HG03108 (cell line): ENCODE data around the gene SURF4.

ENCODE experiments used
- ATAC-seq: cut with Tn5 transposase; IDR thresholded peaks from one replicate; pipeline ENCODE4 v1.9.1; 2021; ENCODE audit warnings: moderate library complexity; ENCODE audit not compliant: unreplicated experiment

SURF4 gene

DNA sequence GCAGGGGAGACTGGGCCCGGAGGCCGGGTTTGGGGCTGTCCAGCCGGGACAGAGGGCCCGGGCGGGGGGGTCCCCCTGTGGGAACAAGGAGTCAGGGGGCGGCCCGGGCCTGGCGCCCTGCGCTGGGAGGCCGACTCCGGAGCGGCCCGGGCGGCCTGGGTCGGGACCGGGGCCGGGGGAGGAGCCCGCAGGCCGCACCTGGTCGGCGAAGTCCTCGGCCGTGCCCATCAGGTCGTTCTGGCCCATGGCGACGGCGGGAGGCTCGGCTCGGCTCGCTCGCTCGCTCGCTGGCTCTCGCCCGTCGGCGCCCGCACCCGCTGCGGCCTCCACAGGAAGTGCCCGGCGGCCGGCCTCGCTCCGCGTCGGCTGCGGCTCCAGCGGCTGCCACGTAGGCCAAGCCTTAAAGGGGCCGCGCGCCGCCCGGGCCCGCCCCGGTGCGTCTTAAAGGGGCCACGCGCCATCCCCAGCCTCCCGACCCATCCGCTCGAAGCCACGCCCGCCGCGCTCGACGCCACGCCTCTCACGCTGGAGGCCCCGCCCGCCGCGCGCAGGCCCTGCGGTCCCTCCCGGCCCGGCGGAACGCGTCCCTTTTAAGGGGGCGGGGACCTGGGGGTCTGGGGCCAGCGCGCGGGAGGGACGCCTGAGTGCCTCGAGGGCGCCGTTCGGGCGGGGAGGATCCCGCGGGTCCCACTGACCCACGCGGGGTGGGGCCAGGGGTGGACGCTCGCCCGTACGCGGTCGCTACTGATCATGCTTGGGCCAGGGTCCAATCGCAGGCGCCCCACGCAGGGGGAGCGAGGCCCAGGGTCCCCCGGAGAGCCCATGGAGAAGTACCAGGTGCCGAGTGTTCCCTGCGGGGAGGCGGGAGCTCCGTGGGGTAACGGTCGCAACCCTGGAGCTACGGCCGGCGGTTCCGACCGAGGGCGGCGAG lies at the start of gene SURF4, which contains the start of gene STKLD1:
Gene SURF4, minus strand, starts transcription at position 337 of the 931 bp plus-strand sequence. Its CDS starts 91 bp downstream, at position 246.
Gene STKLD1, plus strand, starts transcription at position 643 of the 931 bp plus-strand sequence. Its CDS starts 108 bp downstream, at position 751.
- ATAC-seq = peak; percentile 84

DNA sequence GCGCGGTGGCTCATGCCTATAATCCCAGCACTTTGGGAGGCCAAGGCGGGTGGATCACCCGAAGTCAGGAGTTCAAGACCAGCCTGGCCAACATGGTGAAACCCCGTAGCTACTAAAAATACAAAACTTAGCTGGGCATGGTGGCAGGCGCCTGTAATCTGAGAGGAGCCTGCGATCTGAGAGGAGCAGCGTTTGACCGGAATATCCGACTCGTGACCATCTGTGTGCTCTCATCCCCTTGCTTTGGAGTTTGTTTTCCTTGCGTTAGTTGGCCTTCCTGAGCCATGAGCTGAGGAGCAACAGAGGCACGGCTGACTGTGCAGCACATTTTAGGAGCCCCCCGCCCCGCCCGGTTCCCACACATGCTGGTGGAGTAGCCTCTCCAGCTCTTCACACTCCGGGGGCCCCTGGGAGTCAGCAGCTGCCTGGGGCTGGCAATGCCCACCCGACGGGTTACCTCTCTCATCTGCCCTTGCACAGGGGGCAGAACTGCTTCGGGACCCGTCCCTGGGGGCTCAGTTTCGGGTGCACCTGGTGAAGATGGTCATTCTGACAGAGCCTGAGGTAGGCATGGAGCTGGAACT lies 49.3 kb upstream of the SURF4 start:
- no peak for ATAC-seq

DNA sequence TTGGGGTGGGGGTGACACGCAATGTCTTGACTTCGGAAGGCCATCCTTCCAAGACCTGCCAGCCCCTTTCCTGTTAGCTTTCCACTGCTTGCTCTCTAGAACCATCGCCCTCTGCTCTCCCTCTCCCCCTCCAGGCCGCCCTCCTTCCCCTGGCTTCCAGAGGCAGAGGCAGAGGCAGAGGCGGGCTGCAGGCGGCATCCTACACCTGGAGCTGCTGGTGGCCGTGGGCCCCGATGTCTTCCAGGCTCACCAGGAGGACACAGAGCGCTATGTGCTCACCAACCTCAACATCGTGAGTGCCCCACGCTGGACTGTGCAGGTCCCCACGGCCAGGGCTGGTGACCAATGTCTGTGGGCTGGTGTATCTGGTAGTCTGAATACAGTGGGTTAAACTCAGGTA lies 48.3 kb upstream of the SURF4 start:
- no peak for ATAC-seq

DNA sequence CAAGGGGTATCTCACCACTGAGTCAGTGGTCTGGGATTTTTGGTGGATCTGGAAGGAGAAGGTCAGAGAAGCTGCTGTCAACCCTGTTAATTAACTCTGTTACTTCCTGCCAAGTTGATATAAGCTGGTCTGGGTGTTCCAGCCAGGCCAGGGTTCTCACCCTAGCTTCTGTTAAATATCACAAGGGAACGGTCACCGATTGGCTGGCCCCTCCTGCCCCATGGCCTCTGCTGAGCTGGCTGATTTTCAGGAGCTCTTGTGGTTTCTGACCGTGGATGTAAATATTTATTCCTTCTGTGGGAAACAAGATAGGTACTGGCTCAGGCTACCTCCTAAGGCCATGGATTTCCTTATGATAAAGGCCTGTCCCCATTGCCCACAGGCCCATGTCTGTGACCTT lies 47.4 kb upstream of the SURF4 start:
- ATAC-seq = no peak

DNA sequence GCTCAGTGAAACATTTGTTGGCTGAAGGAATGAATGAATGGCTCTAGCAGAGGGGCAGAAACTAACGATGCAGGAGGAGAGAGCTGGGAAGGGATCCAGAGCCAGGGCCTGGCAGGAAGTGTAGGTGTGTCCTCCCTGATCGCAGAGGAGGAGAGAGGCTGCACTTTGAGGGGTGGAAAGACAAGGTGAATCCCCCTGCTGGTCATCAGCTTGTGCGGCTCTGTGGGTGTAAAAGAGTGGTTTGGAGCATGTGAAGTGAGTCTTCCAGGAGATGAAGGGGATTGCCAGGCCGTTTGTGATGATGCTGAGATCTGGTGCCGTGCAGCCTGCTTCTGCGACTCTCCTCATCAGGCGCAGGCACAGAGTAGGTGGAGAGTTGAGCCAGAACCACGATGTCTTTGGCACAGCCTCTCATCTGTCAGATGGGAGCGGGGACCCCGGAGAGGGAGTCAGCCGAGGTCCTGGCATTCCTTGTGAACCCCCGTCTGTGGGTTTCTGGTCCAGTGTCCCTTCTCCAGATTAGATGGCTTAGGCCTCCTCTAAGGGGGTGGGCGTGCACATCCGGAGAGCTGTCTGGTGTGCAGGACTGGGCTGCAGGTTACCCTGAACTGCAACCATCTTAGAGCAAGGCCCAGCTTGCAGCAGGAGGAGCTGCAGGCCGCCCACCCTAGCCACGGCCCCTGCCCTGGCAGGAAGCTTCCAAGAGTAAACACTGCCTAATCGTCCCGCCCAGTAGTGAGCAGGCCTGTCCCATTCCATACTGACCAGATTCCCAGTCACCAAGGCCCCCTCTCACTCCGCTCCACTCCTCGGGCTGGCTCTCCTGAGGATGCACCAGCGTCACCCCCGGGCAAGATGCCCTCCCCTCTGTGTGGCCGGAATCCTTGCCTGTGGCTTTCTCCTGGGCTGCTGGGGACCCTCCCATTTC lies 46.0 kb upstream of the SURF4 start, which contains the start of gene ADAMTS13:
Gene ADAMTS13, plus strand, starts transcription at position 753 of the 928 bp plus-strand sequence. Its CDS starts 77 bp downstream, at position 830.
- ATAC-seq = peak; percentile 29

DNA sequence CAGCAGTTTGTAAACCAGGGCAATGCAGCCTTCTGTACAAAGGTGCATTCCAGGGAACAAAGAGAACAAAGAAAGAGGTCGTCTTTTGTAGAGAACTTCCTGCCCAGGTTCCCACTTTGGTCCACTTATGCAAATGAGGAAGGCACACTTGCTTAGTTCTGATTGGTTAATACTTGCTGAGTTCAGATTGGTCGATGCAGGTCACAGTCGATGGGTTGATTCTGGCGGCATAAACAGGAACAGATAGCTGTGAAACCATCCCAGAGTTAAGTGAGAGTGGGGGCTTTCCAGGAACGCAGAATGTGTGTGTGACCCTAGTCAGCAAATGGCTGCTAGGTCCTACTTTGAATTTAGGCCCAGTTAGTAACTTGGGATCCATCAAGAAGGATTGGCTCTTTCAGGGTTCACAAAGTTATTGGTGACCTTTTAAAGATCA lies 44.5 kb upstream of the SURF4 start:
- ATAC-seq = no peak

DNA sequence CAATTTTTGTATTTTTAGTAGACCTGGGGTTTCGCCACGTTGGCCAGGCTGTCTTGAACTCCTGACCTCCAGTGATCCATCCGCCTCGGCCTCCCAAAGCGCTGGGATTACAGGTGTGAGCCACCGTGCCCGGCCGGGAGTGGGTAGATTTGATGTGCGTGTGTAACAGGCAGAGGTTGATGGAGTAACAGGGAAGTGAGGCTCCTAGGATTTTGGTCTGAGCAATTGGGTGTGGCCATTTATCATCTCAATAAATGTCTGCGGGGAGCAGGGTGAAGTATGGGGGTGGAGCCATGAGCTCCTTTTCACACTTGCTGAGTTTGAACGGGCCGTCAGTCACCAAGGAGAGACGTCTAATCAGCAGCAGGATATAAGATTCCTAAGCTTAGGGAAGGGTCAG lies 43.1 kb upstream of the SURF4 start:
- no peak for ATAC-seq

DNA sequence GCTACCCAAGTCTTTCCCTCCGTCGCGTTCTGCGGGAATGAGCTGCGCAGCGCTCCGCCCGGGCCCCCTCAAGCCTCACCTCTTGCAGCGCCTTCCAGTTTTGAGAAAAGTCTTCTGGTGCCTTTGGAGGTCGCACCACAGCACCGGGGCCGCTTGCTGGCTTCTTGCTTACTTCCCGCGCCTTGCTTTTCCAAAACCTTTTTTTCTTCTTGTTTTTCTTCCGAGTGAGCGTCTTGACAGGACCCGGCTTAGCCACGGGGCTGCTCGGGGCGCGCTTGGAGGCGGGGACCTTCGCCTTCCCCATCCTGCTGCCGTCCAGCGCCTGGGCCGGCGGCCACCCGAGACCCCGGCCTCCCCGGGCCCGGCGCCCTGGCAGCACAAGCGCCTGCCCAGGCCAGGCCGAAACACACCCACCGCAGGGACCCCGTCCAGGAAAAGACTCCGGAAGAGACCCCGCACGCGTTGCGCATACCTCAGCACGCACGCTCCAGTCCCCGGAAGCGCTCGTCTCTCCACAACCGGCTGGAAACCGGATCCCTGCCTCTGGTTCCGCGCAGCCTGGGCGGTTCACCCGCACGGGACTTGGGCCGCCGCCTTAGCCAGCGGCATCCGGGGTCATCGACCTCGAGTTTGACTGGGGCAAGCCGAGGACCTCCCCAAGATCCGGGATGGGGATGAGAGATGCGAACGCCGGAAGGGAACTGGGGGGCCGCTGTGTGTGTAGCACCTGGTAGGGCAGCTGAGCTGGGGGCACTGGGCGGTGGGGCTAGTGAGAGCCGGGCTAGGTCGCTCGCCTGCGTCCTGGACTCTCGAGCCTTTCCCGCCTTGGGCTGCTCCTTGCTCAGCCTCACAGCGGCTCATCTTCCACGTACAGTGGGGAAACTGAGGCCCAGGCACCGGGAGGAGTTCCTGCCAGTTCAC lies 41.9 kb upstream of the SURF4 start, which contains the start of gene REXO4:
Gene REXO4, minus strand, starts transcription at position 470 of the 921 bp plus-strand sequence. Its CDS starts 166 bp downstream, at position 304.
- ATAC-seq = peak; percentile 60

DNA sequence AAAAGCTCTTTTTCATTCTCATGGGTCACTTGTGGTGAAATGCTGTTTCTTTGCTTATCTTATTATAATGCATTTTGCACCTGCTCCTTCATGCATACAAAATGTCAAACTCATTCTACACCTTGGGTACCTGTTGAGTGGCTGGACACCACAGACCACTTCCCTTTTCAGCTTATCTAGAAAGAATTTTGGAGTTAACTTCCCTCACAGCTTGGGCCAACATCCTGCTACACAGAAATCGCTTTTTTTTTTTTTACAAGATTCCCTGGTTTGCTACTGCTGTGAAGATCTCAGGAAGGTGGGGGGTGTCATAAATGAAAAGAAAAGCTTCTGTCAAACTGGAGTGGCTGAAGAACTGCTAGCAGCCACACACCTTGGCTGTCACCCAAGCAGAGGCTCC lies 39.3 kb upstream of the SURF4 start:
- no peak for ATAC-seq

DNA sequence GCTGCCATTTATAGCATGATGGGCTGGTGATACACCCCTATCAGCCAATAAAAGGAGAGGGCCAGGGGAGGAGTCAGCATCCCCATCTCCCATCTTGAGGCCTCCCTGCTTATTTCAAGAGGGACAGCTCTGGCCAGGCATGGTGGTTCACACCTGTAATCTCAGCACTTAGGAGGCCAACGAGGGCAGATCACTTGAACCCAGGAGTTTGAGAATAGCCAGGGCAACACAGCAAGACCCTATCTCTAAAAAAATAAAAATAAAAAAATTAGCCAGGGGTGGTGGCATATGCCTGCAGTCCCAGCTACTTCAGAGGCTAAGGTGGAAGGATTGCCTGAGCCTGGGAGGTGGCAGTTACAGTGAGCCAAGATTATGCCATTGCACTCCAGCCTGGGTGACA lies 32.2 kb upstream of the SURF4 start:
- ATAC-seq = no peak

DNA sequence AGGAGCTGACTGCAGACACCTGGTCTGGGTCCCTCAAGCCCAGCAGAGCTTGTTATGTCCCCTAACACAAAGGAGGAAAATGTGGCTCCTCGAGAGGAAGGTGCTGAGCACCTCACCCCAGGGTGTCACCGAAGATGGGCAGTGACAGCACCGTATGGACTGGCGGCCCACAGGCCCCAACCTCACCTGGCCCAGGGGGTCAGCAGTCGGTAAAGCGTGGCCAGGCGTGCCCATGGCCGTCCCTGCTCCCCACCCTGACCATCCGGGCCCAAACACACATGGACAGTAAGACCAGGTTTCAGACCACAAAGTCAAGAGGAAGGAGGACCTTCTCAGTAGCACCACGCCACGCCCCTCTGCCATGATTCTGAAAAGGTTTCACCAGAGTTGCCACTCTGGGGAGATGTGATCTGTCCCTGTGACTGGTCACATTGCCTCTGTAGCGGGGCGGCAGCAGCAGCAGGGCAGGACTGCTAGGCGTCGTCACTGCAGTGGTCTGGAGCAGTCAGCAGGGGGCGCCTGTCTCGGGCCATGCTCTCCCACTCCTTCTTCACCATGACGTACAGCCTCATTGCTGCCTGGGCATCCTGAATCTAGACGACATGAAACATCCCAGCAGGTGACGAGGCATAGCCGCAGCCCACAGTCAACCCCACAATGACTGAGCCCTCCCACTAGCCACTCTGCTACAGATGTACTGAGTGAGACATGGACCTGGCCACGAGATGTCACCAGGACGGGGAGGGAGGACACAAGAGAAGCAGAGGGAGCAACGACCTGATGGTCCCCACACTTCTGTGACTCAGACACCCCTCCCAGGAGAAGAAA lies 30.8 kb upstream of the SURF4 start:
- ATAC-seq = peak; percentile 51

DNA sequence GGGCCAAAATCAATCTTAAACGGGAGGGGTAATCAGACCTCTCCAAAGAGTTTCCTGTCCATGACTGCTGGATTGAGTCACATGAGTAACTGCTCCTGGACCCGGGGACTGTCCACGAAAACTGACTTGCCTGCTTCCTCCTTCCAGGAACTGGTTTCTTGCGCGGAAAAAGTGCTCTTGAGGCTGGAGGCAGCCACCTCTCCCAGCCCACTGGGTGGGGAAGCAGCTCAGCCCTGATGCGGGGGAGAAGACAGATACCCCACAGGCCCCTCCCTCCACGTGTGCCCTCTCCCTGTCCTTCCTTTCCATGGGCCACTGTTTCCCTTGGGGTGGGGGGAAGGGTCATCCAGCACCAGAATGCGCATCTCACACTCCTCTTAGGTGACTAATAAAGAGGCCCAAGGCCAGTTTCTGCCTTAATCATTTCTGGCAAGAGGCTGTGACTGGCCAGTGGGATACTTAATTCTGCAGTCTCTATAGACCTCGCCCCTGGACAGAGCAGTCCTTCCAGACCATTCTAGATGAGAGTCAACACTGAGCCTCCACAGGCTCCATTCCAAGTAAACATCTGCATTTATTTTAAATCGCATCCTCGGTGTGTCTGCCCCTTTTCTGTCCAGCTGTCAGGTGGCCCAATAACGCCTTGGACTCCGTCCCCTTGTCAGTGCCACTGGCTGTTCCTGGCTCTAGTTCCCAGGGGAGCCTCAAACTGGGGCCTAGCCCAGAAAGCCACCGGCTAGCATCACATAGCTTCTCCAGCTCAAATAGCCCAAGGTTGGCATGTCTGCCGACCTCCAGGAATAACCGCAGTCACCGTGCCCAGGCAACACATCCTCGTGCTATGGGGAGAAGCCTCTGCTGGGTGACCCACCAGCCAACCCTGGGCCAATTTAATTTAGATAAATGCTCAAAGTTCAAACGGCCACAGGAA lies 29.9 kb upstream of the SURF4 start:
- no peak for ATAC-seq

DNA sequence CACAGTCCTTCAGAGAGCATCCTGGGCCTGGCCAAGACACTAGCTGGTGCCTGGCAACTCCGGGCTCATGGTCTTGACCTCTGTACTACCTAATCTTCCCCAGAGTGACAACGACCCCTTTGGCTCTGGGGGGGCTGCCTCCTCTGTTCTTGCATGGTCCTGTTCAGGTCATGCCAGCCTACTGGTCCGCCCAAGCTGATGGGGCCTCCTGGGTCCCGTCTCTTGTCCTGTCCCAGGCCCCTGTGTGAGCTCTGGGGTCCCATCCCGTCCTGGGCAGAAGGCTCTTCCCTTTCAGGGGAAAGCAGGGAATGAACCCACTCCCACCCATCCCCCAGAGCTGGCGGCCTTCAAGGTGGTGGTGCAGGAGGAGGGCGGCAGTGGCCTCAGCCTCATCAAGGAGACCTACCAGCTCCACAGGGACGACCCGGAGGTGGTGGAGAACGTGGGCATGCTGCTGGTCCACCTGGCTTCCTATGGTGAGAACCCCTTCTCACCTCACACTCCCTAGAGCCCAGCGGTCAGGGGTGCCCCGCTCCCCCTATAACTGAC lies 28.7 kb upstream of the SURF4 start:
- ATAC-seq = no peak

DNA sequence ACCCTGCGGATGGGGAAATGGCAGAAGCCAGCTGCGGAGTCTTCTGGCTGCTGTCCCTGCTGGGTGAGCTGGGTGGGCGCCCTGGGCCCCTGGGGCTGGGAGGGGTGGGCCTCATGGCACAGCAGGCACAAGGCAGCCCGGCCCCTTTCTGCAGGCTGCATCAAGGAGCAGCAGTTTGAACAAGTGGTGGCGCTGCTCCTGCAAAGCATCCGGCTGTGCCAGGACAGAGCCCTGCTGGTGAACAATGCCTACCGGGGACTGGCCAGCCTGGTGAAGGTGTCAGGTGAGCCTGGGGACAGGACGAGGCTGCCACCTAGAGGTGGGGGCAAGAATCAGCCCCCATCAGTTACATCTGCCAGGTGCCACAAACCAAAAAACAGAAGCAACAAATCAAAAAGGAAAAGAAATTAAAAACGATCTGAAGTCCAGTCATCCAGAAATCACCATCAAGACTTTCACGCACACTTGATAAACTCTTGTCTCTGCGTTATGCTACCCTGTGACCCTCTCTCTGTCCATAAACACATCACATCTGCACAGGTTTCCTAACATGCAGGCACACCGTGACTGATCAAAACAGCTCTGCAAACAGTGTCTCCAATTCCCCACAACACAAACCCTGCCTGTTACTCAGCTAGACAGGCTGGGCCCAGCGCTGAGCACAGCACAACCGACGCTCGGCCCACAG lies 28.1 kb upstream of the SURF4 start:
- no peak for ATAC-seq

DNA sequence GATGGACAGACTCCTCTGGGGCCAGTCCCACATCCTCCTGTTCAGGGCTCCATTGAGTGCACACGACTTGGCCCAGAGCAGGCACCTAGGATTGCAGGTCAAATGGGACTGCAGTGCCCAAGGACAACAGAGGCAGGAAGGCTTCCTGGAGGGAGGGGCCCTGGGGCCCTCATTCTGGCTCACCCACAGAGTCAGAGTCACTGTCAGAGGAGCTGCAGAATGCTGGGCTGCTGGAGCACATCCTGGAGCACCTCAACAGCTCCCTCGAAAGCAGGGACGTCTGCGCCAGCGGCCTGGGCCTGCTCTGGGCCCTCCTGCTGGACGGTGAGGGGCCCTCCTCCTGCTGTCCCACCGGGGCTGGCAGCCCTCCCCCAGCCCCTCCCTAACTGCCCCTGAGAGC lies 26.8 kb upstream of the SURF4 start:
- ATAC-seq = no peak

DNA sequence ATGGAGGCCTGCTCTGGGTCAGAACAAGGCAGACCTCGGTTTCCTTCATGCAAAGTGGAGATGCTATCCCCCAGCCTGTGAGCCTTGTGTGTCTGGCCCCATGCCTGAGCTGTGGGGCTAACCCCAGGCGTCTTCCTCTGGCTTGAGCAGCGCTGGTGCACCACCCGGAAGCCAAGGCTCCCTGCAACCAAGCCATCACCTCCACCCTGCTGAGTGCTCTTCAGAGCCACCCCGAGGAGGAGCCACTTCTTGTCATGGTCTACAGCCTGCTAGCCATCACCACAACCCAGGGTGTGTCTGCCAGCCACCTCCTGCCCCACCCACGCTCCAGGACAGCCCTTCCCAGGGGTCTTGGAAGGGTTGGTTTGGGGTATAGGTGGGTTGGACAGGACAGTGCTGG lies 25.7 kb upstream of the SURF4 start:
- ATAC-seq = no peak

DNA sequence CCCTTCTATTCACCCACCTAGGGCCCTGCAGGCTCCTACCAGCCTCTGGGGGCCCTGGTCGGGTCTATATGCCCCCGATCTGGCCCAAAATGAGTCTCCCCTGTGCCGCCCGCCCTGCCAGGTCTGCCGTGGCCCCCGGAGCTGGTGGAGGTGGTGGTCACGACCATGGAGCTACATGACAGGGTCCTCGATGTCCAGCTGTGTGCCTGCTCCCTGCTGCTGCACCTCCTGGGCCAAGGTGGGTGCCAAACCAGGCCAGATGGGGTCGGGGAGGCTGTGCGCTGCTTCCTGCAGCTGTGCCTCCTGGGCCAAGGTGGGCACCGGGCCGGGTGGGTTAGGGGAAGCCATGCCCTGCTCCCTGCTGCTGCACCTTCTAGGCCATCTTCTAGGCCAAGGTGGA lies 24.4 kb upstream of the SURF4 start:
- ATAC-seq = no peak
